ENCODE data around the gene QPRT. TPM values are rescaled to one million over a fixed set of nuclear protein-coding genes. Genes with fewer than 3 reads are reported as not detected.

Gene QPRT
- total and polyA plus RNA-seq, 2 of the 8 experiments (the other 6 are each of a cell fraction or from before 2014, with no cell fraction given): 89.0 to 102 TPM

DNA sequence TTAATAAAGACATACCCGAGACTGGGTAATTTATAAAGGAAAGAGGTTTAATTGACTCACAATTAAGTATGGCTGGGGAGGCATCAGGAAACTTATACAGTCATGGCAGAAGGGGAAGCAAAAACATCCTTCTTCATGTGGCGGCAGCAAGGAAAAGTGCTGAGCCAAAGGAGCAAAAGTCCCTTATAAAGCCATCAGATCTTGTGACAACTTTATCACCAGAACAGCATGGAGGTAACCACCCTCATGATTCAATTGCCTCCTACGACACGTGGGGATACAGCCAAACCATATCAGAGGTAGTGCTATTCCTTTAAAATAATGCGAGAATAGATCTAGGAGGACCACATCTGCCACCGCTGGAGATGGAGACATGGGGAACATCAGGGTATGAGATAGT is 57.8 kb downstream of the QPRT start:
- H3K27ac ChIP-seq (ENCODE audit: low read depth, low read length): no peak overlapping the region
- POLR2A ChIA-PET (ENCODE audit: partially characterized antibody): interaction anchor here (0.7 to 26.3 kb wide), 13 partner anchors 9 to 218 kb away, joined by 3 to 490 read pairs (median 6); partner anchors contain the start of genes C16orf54 and KIF22
- H2BK120ac ChIP-seq (replicated peaks; ENCODE audit: low read depth, low read length): no peak overlapping the region
- H4K8ac ChIP-seq (ENCODE audit: extremely low read depth, insufficient read depth, low read length): no peak overlapping the region
- H3K27me3 ChIP-seq (replicated peaks in 1 of 4; ENCODE audit: control insufficient read depth in 3 of 4, extremely low read depth in 1 of 4, insufficient read depth in 3 of 4, low read length in 3 of 4): no peaks in the 10 kb centered on the region
- TF ChIP-seq EGR1 (IDR thresholded peaks at IDR 0.05; ENCODE audit: borderline replicate concordance, low read depth, low read length) (no peak), ZNF274 (IDR thresholded peaks at IDR 0.05; ENCODE audit: borderline replicate concordance, extremely low read depth, low read length) (no peak), CTBP2 (IDR thresholded peaks at IDR 0.05; ENCODE audit: borderline replicate concordance, insufficient read depth, insufficient read length, low read length) (no peak), EZH2 (IDR thresholded peaks at IDR 0.05; ENCODE audit: low read depth, low read length, severe bottlenecking) (no peak), CHD2 (IDR thresholded peaks at IDR 0.05; ENCODE audit: low read length) (no peak), CBX8 (IDR thresholded peaks at IDR 0.05; ENCODE audit: borderline replicate concordance, low read depth, low read length) (no peak), MAFK (IDR thresholded peaks at IDR 0.05; ENCODE audit: low read depth, low read length) (no peak)
- no peak overlapping the region for H3K56ac ChIP-seq (replicated peaks; ENCODE audit: insufficient read length, low read depth, low read length)
- H3K14ac ChIP-seq (ENCODE audit: insufficient read length): no peak overlapping the region
- DNase-seq (ENCODE audit: low read depth in 1 of 2, low spot score in 2 of 2) (no peak), FAIRE-seq (no peak)
- no peak overlapping the region for H3K9ac ChIP-seq (replicated peaks in 1 of 4; ENCODE audit: extremely low read depth in 1 of 4, low read depth in 3 of 4, low read length in 3 of 4)
- H3K36me3 ChIP-seq (ENCODE audit: control insufficient read depth in 2 of 4, insufficient read depth in 4 of 4, low read length in 3 of 4): peaks cover 9 to 51% (median 17%) of the 10 kb centered on the region in 4 experiments
- H2AK5ac ChIP-seq (ENCODE audit: low read depth, low read length): no peak overlapping the region
- H2BK5ac ChIP-seq (ENCODE audit: low read depth, low read length): no peak overlapping the region
- no peaks in the 10 kb centered on the region for H3K4me1 ChIP-seq (replicated peaks in 1 of 4; ENCODE audit: control insufficient read depth in 3 of 4, insufficient read depth in 4 of 4, low read length in 3 of 4)
- H4K91ac ChIP-seq (replicated peaks; ENCODE audit: insufficient read length, low read length): no peak overlapping the region
- H3K23me2 ChIP-seq (ENCODE audit: low read depth, low read length): peaks cover 3% of the 10 kb centered on the region; the same call in 1 of the 2 replicates
- H3K23ac ChIP-seq (ENCODE audit: insufficient read length): no peak overlapping the region
- H3K4ac ChIP-seq (replicated peaks; ENCODE audit: insufficient read length, low read depth, low read length): no peak overlapping the region
- H2BK12ac ChIP-seq (ENCODE audit: low read depth, low read length): no peak overlapping the region
- WGBS, 2 experiments (ENCODE audit: extremely low coverage in 1 of 2, insufficient coverage in 1 of 2, insufficient read length in 1 of 2, insufficient replicate concordance in 2 of 2, low coverage in 1 of 2, low lambda C conversion rate in 2 of 2, missing lambda C conversion rate in 1 of 2): 84% methylated on average over 6 of the region's 6 CpGs; no CpG with 5 or more reads in 1 of the 2 experiments
- peaks cover 3 to 19% of the 10 kb centered on the region in 2 experiments for H4K20me1 ChIP-seq (replicated peaks in 1 of 2; ENCODE audit: control insufficient read depth in 1 of 2, insufficient read depth in 2 of 2, low read length in 2 of 2)
- no peak overlapping the region for H3K4me3 ChIP-seq (ENCODE audit: extremely low read depth in 1 of 4, insufficient read depth in 2 of 4, low read depth in 3 of 4, low read length in 4 of 4)
- no peak overlapping the region for H4K5ac ChIP-seq (ENCODE audit: insufficient read length, low read depth, low read length)
- no peak overlapping the region for H3K4me2 ChIP-seq (ENCODE audit: insufficient read depth in 1 of 2, low read depth in 2 of 2, low read length in 2 of 2)
- H3K9me3 ChIP-seq (ENCODE audit: insufficient read depth in 2 of 2, low read depth in 1 of 2, low read length in 1 of 2): no peaks in the 10 kb centered on the region
- H3K79me1 ChIP-seq (ENCODE audit: low read depth, low read length): 0 out of 2 replicates have a peak, but pooled peaks cover 2% of the 10 kb centered on the region
- no peak overlapping the region for H2AFZ ChIP-seq (ENCODE audit: low read length)
- H3K79me2 ChIP-seq (ENCODE audit: control insufficient read depth in 1 of 2, insufficient read depth in 2 of 2, low read length in 2 of 2): no peaks in the 10 kb centered on the region
- H2BK15ac ChIP-seq (ENCODE audit: low read length): no peak overlapping the region
- H2BK20ac ChIP-seq (ENCODE audit: low read length): no peak overlapping the region
- H3K18ac ChIP-seq (ENCODE audit: extremely low read depth, low read length): no peak overlapping the region
- CTCF ChIA-PET (ENCODE audit: partially characterized antibody): interaction anchor here (0.8 to 2.2 kb wide), 10 partner anchors 7 to 54 kb away, joined by 3 to 12 read pairs (median 4); partner anchors contain the start of gene KIF22
